ENCODE results near the gene CTNNBIP1.

Gene CTNNBIP1

GRCh38 chr1:9903801-9904527 is 6.1 kb downstream of the CTNNBIP1 start:
- no peak for DNase-seq (ENCODE audit: low spot score)

GRCh38 chr1:9902060-9902452 is 8.0 kb downstream of the CTNNBIP1 start:
- no peak for DNase-seq (ENCODE audit: low spot score)

GRCh38 chr1:9901148-9902059 is 8.7 kb downstream of the CTNNBIP1 start:
- no peak for DNase-seq (ENCODE audit: low spot score)

GRCh38 chr1:9900142-9901043 is 9.7 kb downstream of the CTNNBIP1 start:
- DNase-seq (ENCODE audit: low spot score) = no peak

- DNase-seq (ENCODE audit: low spot score) = no peak
Measured at GRCh38 chr1:9894115-9894514, 16.0 kb downstream of the CTNNBIP1 start.

GRCh38 chr1:9892563-9893528 is 17.2 kb downstream of the CTNNBIP1 start:
- peak; percentile 62 for DNase-seq (ENCODE audit: low spot score)

- no peak for DNase-seq (ENCODE audit: low spot score)
Measured at GRCh38 chr1:9891207-9891606, 18.9 kb downstream of the CTNNBIP1 start.

GRCh38 chr1:9890224-9890731 is 19.8 kb downstream of the CTNNBIP1 start:
- peak; percentile 83 for DNase-seq (ENCODE audit: low spot score)

GRCh38 chr1:9889411-9889810 is 20.7 kb downstream of the CTNNBIP1 start:
- DNase-seq (ENCODE audit: low spot score) = no peak

- no peak for DNase-seq (ENCODE audit: low spot score)
Measured at GRCh38 chr1:9888886-9889285, 21.2 kb downstream of the CTNNBIP1 start.

- no peak for DNase-seq (ENCODE audit: low spot score)
Measured at GRCh38 chr1:9887070-9887469, 23.0 kb downstream of the CTNNBIP1 start.

- no peak for DNase-seq (ENCODE audit: low spot score)
Measured at GRCh38 chr1:9886092-9886742, 23.9 kb downstream of the CTNNBIP1 start.

GRCh38 chr1:9884805-9885204 is 25.3 kb downstream of the CTNNBIP1 start:
- DNase-seq (ENCODE audit: low spot score) = no peak

- no peak for DNase-seq (ENCODE audit: low spot score)
Measured at GRCh38 chr1:9883585-9884449, 26.3 kb downstream of the CTNNBIP1 start.

- DNase-seq (ENCODE audit: low spot score) = no peak
Measured at GRCh38 chr1:9882945-9883303, 27.1 kb downstream of the CTNNBIP1 start.

- DNase-seq (ENCODE audit: low spot score) = no peak
Measured at GRCh38 chr1:9882296-9882944, 27.6 kb downstream of the CTNNBIP1 start.

- peak; percentile 83 for DNase-seq (ENCODE audit: low spot score)
Measured at GRCh38 chr1:9881838-9882249, 28.2 kb downstream of the CTNNBIP1 start.

GRCh38 chr1:9878404-9878803 is 31.7 kb downstream of the CTNNBIP1 start:
- no peak for DNase-seq (ENCODE audit: low spot score)

GRCh38 chr1:9877962-9878361 is 32.1 kb downstream of the CTNNBIP1 start:
- DNase-seq (ENCODE audit: low spot score) = no peak
